Thyroid gland (tissue), 4 donors: ENCODE measurements around the gene NT5DC2. TPM values are rescaled to one million over a fixed set of nuclear protein-coding genes. Genes with fewer than 3 reads are reported as not detected.

ENCODE experiments used
- DNase-seq, 2 donors: peaks; one replicate each; pipeline ENCODE4 v3.0.0-alpha.2; 2019
- H3K27ac ChIP-seq, 3 donors: fragments of 200-600 bp; sonication (generic); 1 replicate in 2 of 3; 2 replicates in 1 of 3; pipeline ENCODE4 v1.5.1; 2016 to 2019; ENCODE audit warnings: mild to moderate bottlenecking in 1 of 3, moderate library complexity in 1 of 3
- H3K27me3 ChIP-seq: fragments of 200-600 bp; sonication (generic); one replicate; pipeline ENCODE4 v1.5.1; 2019
- H3K36me3 ChIP-seq, 2 donors: fragments of 200-600 bp; sonication (generic); one replicate each; pipeline ENCODE4 v1.5.1; 2016 to 2019
- H3K4me1 ChIP-seq, 2 donors: fragments of 200-600 bp; sonication (generic); one replicate each; pipeline ENCODE4 v1.5.1; 2017 to 2019
- H3K4me3 ChIP-seq, 3 donors: fragments of 200-600 bp; sonication (generic); replicated peaks in 1 of 3; 1 replicate in 2 of 3; 2 replicates in 1 of 3; pipeline ENCODE4 v1.5.1; 2016; ENCODE audit warnings: mild to moderate bottlenecking in 1 of 3
- H3K9me3 ChIP-seq: fragments of 200-600 bp; sonication (generic); one replicate; pipeline ENCODE4 v1.5.1; 2017
- POLR2A ChIP-seq, 2 donors: fragments of 450-650 bp; IDR thresholded peaks; one replicate each; pipeline ENCODE4 v1.6.1; 2017; ENCODE audit warnings: antibody characterized with exemption in 2 of 2, mild to moderate bottlenecking in 2 of 2, moderate library complexity in 1 of 2
- WGBS, 2 donors: methylation state at CpG; one replicate each; pipeline ENCODE4 v1.1.5; 2017; 5-methylcytosine and 5-hydroxymethylcytosine counted together
- intact Hi-C: fragments of 100-400 bp; cut with DNase I; formaldehyde crosslinking; loops from one replicate; pipeline ENCODE4 v1.15.1; 2023
- total RNA-seq, 4 donors: library from RNA; depleted of rRNA; stranded (reverse); fragments of >200 nt; gene quantifications; one replicate each; pipeline ENCODE4 v1.2.3, GENCODE V29; 2016
- TF ChIP-seq, protein P1 (sequence below), 6 experiments: fragments of 200-600 bp in 3 of 6; fragments of 450-650 bp in 3 of 6; sonication (generic) in 3 of 6; IDR thresholded peaks; one replicate each; pipeline ENCODE4 v1.5.1; 2016 to 2019; ENCODE audit warnings: antibody characterized with exemption in 6 of 6, mild to moderate bottlenecking in 2 of 6, inconsistent platforms in 1 of 6, moderate library complexity in 1 of 6

NT5DC2 gene
- total RNA-seq, 4 donors from 2014 or later = 40.5 to 55.1 (median 45.0) TPM

DNA sequence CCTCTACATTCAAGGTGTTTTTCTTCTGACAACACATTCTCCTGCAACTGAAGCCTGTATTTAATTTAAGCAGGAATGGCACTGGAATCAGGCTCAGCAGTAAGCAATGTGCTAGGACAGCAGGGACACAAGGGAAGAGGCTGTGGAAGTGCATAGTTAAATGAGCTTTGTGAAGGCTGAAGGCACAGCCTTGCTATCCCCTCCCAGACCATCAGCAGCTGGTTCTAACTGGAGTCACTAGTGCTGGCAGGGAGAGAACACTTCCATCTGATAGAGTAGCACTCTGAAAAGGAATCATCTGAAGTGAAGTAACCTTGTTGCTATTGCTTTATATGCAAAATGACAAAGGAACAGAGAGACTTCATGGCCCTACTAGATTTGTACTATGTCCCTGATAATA lies 17.5 kb upstream of the NT5DC2 start:
- TF ChIP-seq, protein P1, sequence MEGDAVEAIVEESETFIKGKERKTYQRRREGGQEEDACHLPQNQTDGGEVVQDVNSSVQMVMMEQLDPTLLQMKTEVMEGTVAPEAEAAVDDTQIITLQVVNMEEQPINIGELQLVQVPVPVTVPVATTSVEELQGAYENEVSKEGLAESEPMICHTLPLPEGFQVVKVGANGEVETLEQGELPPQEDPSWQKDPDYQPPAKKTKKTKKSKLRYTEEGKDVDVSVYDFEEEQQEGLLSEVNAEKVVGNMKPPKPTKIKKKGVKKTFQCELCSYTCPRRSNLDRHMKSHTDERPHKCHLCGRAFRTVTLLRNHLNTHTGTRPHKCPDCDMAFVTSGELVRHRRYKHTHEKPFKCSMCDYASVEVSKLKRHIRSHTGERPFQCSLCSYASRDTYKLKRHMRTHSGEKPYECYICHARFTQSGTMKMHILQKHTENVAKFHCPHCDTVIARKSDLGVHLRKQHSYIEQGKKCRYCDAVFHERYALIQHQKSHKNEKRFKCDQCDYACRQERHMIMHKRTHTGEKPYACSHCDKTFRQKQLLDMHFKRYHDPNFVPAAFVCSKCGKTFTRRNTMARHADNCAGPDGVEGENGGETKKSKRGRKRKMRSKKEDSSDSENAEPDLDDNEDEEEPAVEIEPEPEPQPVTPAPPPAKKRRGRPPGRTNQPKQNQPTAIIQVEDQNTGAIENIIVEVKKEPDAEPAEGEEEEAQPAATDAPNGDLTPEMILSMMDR (IDR thresholded peaks at IDR 0.05) = no peak
- peaks cover 21 to 39% of the 10 kb centered on the region in 2 donors for H3K36me3 ChIP-seq
- H3K4me1 ChIP-seq = peaks cover 18 to 35% of the 10 kb centered on the region in 2 donors
- peak in 1 of 2 donors; percentile 45 for DNase-seq
- H3K4me3 ChIP-seq = no peak overlapping the region
- H3K27ac ChIP-seq = peak overlapping the region in 1 of 3 donors; percentile 51
- no peaks in the 10 kb centered on the region for H3K27me3 ChIP-seq
- no peaks in the 10 kb centered on the region for H3K9me3 ChIP-seq
- intact Hi-C loops = no loop called here

GRCh38 chr3:52547143-52547542 lies 13.5 kb upstream of the NT5DC2 start:
- TF ChIP-seq, protein P1 (IDR thresholded peaks at IDR 0.05) = no peak
- TF ChIP-seq POLR2A (IDR thresholded peaks at IDR 0.05) = no peak
- Histone ChIP-seq H3K4me1 (peaks cover 8 to 27% of the 10 kb centered on the region in 2 donors), H3K27me3 (no peaks in the 10 kb centered on the region), H3K9me3 (no peaks in the 10 kb centered on the region), H3K36me3 (peaks cover 21 to 32% of the 10 kb centered on the region in 2 donors), H3K27ac (no peak overlapping the region), H3K4me3 (no peak overlapping the region)
- no peak for DNase-seq
- WGBS, 2 donors = 84 to 91% methylated on average over 2 of the region's 2 CpGs
- intact Hi-C loops = no loop called here

- DNase-seq = no peak
- Histone ChIP-seq H3K9me3 (no peaks in the 10 kb centered on the region), H3K4me1 (peaks cover 8 to 20% of the 10 kb centered on the region in 2 donors), H3K36me3 (peaks cover 21 to 32% of the 10 kb centered on the region in 2 donors), H3K27ac (peak overlapping the region; percentile 15 to 59 (median 17)), H3K4me3 (no peak overlapping the region), H3K27me3 (no peaks in the 10 kb centered on the region)
- intact Hi-C loops = no loop called here
- TF ChIP-seq, protein P1 (IDR thresholded peaks at IDR 0.05) = no peak
- no peak for TF ChIP-seq POLR2A (IDR thresholded peaks at IDR 0.05)
- WGBS, 2 donors = 85 to 86% methylated on average over 3 of the region's 3 CpGs
Measured at GRCh38 chr3:52546111-52546901, 12.6 kb upstream of the NT5DC2 start.

DNA sequence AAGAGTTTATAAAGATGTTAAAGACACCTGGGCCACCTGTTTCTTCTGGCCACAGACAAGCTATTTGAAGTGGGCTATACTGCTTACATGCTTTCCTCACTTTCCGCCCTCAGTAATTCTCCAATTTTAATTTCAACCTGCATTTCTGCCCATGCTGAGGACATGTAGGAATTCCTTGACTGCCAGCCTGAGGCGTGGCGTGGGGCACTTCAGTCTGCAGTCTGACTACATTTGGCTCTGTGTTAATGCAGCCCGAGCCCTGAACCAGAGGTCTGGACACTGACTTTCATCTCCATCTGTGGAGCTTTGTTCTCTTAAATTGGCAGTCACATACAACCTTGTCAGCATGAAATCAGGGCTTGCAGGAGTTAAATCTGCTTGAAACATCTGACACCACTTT lies 11.3 kb upstream of the NT5DC2 start:
- no peak for TF ChIP-seq POLR2A (IDR thresholded peaks at IDR 0.05)
- TF ChIP-seq, protein P1 (IDR thresholded peaks at IDR 0.05) = no peak
- WGBS, 2 donors = 54 to 72% methylated on average over 4 of the region's 4 CpGs
- intact Hi-C loops = no loop called here
- H3K9me3 ChIP-seq = no peaks in the 10 kb centered on the region
- DNase-seq = peak; percentile 54 to 65
- no peaks in the 10 kb centered on the region for H3K27me3 ChIP-seq
- no peak overlapping the region for H3K4me3 ChIP-seq
- peaks cover 16 to 33% of the 10 kb centered on the region in 2 donors for H3K4me1 ChIP-seq
- peaks cover 20 to 26% of the 10 kb centered on the region in 2 donors for H3K36me3 ChIP-seq
- H3K27ac ChIP-seq = peak overlapping the region; percentile 15 to 59 (median 38)

DNA sequence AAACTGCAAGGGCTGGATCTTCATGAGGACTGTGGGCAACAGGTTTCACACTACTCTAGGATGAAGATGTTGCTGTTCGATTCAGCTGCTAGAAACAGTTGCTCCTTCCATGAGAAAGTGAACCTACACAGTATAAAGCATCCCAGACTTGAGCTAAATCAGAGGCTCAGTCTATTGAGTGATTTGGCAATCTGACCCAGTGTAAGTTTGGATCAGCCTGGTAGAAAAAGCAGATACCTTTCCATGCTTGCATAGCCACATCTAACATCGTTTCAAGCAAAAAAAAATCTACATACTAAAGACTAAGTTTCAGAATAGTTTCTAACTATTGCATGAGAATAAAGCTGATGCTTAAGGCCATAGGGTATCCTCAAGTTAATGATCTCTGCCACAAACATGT lies 7.4 kb upstream of the NT5DC2 start:
- Histone ChIP-seq H3K4me3 (no peak overlapping the region), H3K4me1 (peaks cover 40 to 61% of the 10 kb centered on the region in 2 donors), H3K36me3 (peaks cover 0 to 3% of the 10 kb centered on the region in 2 donors), H3K9me3 (no peaks in the 10 kb centered on the region), H3K27ac (no peak overlapping the region), H3K27me3 (no peaks in the 10 kb centered on the region)
- no peak for DNase-seq
- 79 to 90% methylated on average over 2 of the region's 2 CpGs for WGBS, 2 donors
- no peak for TF ChIP-seq POLR2A (IDR thresholded peaks at IDR 0.05)
- TF ChIP-seq, protein P1 (IDR thresholded peaks at IDR 0.05) = no peak
- intact Hi-C loops = no loop called here
